AG09309 (cell line): ENCODE results near the gene APOBEC3B.
"Not testable (repeated sequence)": the region's sequence is repeated elsewhere in the genome, so short reads cannot be mapped to it uniquely, and the experiment has no call there.

Experiments
- DNase-seq: peaks from one replicate; pipeline ENCODE4 v3.0.0-alpha.2; 2010; ENCODE audit warnings: low read depth
- H3K4me3 ChIP-seq: 2 replicates; pipeline ENCODE4 v1.5.1; 2011; ENCODE audit warnings: mild to moderate bottlenecking, low read depth, low read length, moderate library complexity; ENCODE audit not compliant: control insufficient read depth
- TF ChIP-seq, protein P1 (sequence below): IDR thresholded peaks from 2 replicates; pipeline ENCODE4 v1.5.1; 2011; ENCODE audit warnings: mild to moderate bottlenecking, low read depth, low read length, inconsistent platforms; ENCODE audit not compliant: insufficient read depth, control insufficient read depth; ENCODE audit errors: missing control alignments

APOBEC3B gene

DNA sequence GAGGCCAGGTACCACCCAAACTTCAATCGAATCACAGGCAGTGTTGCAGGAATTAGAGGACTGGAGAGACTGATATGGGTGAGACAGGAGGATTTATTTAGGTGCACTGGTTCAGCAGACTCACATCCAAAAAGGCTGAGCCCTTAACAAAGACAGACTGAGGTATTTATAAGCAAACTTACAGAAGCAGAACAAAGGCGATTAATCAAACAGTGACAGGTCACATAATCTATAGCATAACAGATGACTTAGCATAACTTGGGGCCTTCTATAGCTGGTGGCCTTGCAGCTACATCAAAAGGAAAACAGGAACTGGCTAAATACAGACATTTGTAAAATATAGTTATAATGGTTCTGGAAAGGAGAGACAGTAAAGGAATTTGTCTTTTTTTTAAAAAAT, 2.1 kb downstream of the APOBEC3B start:
- H3K4me3 ChIP-seq: no peak overlapping the region
- DNase-seq: no peak
- TF ChIP-seq, protein P1, sequence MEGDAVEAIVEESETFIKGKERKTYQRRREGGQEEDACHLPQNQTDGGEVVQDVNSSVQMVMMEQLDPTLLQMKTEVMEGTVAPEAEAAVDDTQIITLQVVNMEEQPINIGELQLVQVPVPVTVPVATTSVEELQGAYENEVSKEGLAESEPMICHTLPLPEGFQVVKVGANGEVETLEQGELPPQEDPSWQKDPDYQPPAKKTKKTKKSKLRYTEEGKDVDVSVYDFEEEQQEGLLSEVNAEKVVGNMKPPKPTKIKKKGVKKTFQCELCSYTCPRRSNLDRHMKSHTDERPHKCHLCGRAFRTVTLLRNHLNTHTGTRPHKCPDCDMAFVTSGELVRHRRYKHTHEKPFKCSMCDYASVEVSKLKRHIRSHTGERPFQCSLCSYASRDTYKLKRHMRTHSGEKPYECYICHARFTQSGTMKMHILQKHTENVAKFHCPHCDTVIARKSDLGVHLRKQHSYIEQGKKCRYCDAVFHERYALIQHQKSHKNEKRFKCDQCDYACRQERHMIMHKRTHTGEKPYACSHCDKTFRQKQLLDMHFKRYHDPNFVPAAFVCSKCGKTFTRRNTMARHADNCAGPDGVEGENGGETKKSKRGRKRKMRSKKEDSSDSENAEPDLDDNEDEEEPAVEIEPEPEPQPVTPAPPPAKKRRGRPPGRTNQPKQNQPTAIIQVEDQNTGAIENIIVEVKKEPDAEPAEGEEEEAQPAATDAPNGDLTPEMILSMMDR: no peak

DNA sequence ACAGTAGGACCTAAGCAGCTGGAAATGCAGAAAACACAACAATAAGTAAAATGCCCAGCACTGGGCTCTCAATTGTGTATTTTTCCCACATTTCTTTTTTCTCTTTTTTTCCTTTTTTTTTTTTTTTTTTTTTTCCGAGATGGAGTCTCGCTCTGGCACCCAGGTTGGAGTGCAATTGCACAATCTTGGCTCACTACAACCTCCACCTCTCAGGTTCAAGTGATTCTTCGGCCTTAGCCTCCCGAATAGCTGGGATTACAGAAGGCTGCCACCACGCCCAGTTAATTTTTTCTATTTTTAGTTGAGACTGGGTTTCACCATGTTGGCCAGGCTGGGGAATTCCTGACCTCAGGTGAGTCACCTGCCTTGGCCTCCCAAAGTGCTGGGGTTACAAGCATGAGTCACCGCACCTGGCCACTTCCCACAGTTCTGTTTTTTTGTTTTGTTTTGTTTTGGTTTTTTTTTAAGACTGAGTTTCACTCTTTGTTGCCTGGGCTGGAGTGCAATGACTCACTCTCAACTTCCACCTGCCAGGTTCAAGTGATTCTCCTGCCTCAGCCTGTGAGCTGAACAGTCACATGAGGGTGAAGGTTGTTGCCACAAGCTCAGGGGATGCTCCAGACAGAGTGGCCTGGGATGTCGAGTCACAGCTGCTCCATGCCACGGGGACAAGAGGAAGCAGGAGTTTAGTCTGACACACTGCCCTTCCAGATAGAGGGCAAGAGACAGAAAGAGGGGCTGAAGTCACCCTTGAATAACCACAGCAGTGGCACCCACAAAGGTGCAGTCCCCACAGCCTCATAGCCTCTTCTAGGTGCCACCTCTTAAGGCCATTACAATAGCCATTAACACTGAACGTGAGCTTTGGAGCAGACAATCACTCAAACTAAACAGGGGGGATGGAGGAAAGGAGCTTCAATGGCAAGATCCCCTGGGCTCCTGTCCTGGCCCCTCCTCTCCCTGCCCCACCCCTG, 2.9 kb downstream of the APOBEC3B start:
- DNase-seq: not testable (repeated sequence)

GRCh38 chr22:38986629-38987028, 4.5 kb downstream of the APOBEC3B start:
- no peak overlapping the region for H3K4me3 ChIP-seq
- TF ChIP-seq, protein P1: no peak
- DNase-seq: no peak

More for the DNA sequence above, 2.9 kb downstream of the APOBEC3B start:
- H3K4me3 ChIP-seq: not testable (repeated sequence)

- DNase-seq: no peak
- TF ChIP-seq, protein P1: no peak
- no peak overlapping the region for H3K4me3 ChIP-seq
Measured at GRCh38 chr22:38987171-38987895, 5.2 kb downstream of the APOBEC3B start.

DNA sequence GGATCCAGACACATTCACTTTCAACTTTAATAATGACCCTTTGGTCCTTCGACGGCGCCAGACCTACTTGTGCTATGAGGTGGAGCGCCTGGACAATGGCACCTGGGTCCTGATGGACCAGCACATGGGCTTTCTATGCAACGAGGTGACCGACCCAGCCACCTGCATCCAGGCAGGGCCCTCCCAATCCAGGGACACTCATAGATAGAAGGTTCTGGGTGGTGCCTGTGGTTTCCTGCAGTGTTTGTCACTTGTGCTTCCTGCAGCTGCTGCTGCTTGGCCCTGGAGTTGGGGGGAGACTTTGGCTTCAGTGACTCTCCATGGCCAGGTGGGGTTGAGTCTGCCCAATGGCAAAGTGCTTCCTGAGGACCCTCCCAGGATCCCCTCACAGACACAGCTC, 7.3 kb downstream of the APOBEC3B start:
- H3K4me3 ChIP-seq: no peak overlapping the region
- TF ChIP-seq, protein P1: no peak
- DNase-seq: no peak

- not testable (repeated sequence) for DNase-seq, H3K4me3 ChIP-seq
Measured at GRCh38 chr22:38992871-38993371, 10.8 kb downstream of the APOBEC3B start.

- TF ChIP-seq, protein P1: no peak
- H3K4me3 ChIP-seq: no peak overlapping the region
- DNase-seq: no peak
Measured at GRCh38 chr22:38996105-38996504, 14.0 kb downstream of the APOBEC3B start.
